ENCODE measurements around the gene MACO1.

DNA sequence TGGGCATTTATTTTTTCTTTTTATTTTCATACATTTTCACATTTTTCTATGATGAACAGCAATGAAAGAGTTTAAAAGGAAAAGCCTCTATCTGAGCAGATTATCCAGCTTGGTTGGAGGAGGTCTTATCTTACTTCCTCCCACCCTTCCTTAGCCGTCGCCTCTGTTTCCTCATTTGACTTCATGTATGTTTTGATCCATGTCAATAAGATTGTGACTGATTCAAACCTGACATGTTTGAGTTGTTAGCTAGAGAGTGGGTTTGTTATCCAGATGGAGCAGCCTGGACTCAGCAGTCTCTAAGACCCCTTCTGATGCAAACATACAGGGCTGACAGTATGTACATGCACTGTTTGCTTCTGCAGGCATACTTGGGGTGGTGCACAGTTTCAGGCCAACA is 31.2 kb downstream of the MACO1 start:
- TF ChIP-seq TAF1 (IDR thresholded peaks at IDR 0.05; ENCODE audit: borderline replicate concordance, low read depth, low read length) (no peak), POLR2A (IDR thresholded peaks at IDR 0.05; ENCODE audit: low read depth, low read length) (no peak)

Measured in GM12892 (cell line).